Stimulated activated CD4-positive, alpha-beta T cell treated with anti-CD3 and anti-CD28 coated beads, Interleukin-15, amount 100 ng/mL, for 1 hour (primary cell): ENCODE results near the gene NAB1.
A peak's percentile ranks its signal among the peaks of the same experiment; 100 is the strongest.
"Not testable (repeated sequence)": the region's sequence is repeated elsewhere in the genome, so short reads cannot be mapped to it uniquely, and the experiment has no call there.

Experiments
- DNase-seq, 2 donors: peaks; one replicate each; pipeline ENCODE4 v3.0.0-alpha.2; 2020; ENCODE audit warnings: low read depth in 1 of 2, low spot score in 1 of 2

The NAB1 gene

DNA sequence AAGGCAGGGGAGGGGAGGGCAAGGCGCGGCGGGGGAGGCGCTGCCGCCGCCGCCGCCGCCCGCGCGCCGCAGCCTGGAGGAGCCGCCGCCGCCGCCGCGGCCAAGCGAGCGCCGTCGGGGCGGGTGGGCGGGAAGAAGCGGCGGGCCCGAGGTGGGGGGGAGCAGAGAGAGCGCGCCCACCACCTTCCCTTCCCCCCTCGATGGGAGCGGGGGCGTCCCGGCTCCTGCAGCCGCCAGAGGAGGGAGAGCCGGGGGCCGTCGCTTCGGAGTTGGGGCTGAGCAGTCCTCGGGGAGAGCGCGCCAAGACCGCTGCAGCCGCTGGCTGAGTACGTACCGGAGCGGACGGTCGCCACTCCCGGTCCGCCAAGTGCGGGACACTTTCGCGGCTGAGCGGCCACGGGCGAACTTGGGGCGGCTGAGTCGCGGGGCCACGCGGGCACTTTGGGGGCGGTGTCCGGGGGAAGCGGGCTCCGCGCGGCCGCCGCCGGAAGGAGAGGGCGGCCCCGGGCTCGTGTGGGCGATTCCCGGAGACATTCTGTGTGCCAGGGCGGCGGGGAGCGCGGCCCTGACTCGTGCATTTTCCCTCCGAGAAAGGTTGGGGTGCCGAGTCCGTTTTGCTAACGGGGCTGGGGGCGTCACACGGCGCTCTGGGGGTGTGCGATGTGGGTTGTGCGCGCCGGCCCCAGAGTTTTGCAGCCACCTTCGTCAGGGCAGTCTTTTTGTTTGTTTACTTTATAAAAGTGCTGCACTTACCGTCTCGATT, at the start of gene NAB1:
Gene NAB1 (plus strand): TSS at position 49 of the 763 bp plus-strand sequence. CDS start 10,094 bp downstream, outside the sequence.
- DNase-seq = peak; percentile 37 to 49

GRCh38 chr2:190599546-190600220, 49.2 kb upstream of the NAB1 start:
- DNase-seq = no peak

GRCh38 chr2:190600293-190601103, 48.4 kb upstream of the NAB1 start:
- no peak for DNase-seq

- no peak for DNase-seq
Observed at GRCh38 chr2:190603374-190603773, 45.5 kb upstream of the NAB1 start.

DNA sequence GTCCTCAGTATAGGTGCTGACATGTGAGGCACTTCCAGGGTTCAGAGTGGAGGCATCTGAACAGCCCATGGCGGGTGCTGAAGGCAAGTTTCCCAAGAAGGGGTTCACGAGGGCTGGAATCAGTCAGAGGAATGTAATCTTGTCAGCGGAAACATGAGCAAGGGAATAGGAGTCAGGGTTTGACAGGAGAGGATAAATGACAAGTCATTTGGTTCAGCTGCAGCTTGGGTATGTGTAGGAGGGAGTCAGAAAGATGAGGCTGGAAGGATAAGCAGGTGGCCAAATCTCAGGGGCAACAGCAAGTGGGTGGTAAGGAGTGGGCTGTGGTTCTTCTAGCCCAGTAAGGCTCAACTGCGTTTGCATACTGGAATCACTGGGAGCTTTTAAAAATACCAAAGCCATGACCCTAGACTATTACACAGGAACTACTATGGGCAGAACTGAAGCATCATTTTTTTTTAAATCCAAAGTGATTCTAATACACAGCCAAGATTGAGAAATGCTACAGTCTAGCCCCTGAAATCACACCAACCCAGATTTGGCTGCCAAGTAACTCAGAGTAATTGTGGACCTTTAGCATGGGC, 41.8 kb upstream of the NAB1 start:
- no peak for DNase-seq

GRCh38 chr2:190607657-190608357, 41.1 kb upstream of the NAB1 start:
- DNase-seq = no peak

DNA sequence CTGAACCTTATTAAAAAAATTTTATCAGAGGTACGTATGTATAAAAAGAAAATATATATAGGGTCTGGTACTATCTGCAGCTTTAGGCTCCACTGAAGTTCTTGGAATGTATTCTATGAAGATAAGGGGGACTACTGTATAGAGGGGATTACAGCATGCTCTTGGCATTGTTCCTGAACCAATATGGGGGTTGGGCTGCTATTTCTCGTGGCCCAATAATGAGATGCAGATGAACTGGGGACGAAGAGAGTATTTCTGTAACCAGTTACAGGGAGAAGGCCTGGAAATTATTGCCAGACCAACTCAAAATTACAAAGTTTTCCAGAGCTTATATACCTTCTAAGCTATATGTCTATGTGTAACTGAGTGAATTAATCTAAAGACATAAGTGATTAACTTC, 40.0 kb upstream of the NAB1 start:
- DNase-seq = not testable (repeated sequence)

DNA sequence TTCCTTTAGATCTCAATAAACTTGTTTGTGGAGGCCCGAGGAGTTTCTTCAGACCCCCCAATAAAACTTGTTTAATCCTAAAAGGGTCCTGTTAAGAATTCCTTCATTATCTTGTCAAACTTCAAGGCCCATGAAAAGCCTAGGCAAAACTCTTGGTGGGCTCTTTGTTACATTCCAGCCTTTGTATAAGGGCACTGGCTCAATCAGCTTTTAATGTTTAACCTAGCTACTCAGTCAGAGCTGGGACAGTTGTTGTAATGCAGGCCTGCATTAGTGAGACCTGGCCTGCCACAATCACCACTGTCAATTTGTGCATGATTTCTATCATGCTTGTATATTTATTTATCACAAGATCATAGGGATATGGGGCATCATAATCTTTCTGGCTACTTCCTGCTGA, 39.5 kb upstream of the NAB1 start:
- DNase-seq = not testable (repeated sequence)

DNA sequence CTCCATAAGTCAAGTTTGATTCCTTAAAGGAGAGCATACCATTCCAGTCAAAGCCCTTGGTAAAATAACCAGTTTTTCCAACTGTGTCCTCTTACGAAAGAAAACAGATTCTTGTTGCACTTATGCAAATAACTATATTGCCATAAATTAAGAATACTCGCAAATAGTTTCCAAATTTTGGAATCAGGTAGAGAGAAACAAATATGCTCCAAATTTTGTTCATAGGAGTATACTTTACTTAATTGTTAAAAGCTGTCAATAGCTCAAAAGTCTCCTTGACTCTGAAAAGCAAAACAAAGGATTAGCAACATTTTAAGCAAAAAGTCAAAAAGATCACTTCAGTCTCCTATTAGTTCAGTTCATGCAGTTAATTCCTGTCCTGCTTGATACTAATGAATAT, 38.4 kb upstream of the NAB1 start:
- not testable (repeated sequence) for DNase-seq

GRCh38 chr2:190615555-190616200, 33.2 kb upstream of the NAB1 start:
- DNase-seq = no peak

GRCh38 chr2:190618030-190618429, 30.9 kb upstream of the NAB1 start:
- DNase-seq = no peak

DNA sequence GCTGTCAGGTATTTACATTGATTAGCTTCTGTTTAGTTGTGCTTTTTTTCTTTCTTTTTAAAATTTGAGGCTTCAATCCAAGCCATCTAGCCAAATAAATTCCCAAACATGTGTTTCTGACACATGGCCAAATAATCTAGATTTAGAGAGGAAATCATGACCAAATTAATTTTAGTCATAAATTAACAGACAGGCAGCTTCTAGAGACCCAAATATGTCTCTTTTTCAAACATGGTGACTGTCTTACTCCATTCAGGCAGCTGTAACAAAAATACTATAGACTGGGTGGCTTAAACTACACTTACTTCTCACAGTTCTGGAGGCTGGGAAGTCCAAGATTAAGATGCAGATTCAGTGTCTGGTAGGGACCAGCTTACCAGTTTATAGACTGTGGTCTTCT, 23.2 kb upstream of the NAB1 start:
- DNase-seq = no peak

- DNase-seq = no peak
Observed at GRCh38 chr2:190626641-190627210, 22.2 kb upstream of the NAB1 start.

GRCh38 chr2:190627448-190628412, 21.2 kb upstream of the NAB1 start:
- no peak for DNase-seq

DNA sequence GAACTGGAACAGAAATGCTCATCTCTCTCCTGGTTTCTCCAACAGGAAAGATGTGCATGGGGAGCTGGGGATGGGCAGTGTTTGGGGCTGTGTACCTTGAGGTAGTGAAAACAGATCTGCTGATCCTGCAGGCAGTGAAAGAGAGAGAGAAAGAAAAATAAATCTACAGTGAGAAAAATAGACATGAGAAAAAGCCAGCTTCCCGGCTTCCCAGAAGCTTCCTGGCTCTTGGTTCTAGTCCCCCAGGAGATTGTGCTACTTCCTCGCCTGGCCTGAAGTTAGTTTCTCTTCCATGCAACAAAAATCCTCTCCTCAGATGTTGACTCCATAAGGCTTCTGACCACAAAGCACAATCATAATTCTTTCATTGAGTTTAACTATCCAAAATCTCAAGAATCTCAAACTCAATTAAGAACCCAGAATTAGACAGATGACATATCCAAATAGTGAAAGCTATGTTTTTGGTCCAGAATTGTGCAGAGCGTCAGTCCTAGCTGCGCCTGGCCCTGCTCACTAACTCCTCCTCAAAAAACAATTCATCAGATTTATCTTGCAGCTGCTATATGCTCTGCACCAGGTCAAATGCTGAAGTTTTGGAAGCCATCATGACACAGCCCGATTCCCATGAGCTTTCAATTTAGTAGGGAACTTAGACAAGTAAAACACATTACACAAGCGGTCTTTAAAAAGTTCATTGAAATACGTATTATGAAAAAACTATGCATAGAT, 20.1 kb upstream of the NAB1 start:
- DNase-seq = no peak

DNA sequence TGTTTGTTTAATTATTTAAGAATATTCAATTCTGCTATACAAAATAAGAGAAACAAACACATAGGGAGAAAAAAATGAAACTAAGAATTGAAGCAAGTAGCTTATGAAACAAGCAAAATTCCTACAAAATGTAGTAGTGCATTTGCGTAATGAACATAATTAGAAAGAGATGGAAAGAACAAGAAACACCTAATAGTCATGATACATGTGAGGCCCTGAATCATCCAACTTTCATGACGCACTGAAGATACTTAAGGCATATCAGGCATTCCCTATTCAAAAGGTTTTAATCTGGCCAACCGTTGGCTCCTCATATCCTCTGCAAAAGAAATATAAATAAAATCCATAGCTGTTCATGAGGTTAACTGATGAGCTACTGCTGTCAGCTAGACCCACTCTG, 14.5 kb upstream of the NAB1 start:
- DNase-seq = no peak

DNA sequence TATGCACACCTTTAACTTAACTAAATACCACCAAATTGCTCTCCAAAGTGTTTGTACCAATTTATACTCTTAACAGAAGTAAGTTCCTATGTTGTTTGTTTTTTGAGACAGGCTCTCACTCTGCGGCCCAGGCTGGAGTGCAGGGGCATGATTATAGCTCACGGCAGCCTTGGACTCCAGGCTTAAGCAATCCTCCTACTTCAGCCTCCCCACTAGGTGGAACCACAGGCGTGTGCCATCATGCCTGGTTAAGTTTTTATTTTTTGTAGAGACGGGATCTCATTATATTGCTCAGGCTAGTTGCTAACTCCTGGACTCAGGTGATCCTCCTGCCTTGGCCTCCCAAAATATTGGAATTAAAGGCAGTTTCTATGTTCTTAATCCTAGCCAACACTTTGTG, 13.1 kb upstream of the NAB1 start:
- no peak for DNase-seq

DNA sequence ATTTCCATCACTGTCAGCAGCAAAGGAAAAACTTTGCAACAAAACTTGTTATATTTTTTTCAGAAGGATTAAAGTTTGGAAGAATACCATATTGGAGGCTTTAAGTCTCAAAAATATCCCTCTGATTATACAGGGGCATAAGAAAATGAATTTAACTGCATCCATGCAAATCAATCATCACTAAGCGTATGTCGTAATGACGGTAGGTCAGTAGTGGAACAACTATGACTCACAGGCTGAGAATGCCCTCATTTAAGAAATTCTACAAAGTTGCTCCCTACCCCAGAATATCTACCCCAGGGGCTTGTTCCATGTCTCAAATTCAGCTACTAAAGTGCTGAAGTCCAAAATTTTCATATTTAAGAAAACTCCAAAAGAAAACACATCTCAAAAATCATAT, 12.5 kb upstream of the NAB1 start:
- no peak for DNase-seq
